GM18499 (cell line): ENCODE results near the gene NCOA4.
A peak's percentile ranks its signal among the peaks of the same experiment; 100 is the strongest.
"Not testable (repeated sequence)": the region's sequence is repeated elsewhere in the genome, so short reads cannot be mapped to it uniquely, and the experiment has no call there.

Source experiments
- ATAC-seq: cut with Tn5 transposase; IDR thresholded peaks from one replicate; pipeline ENCODE4 v1.9.1; 2021; ENCODE audit warnings: moderate number of reproducible peaks; ENCODE audit not compliant: insufficient read depth, unreplicated experiment

The NCOA4 gene

DNA sequence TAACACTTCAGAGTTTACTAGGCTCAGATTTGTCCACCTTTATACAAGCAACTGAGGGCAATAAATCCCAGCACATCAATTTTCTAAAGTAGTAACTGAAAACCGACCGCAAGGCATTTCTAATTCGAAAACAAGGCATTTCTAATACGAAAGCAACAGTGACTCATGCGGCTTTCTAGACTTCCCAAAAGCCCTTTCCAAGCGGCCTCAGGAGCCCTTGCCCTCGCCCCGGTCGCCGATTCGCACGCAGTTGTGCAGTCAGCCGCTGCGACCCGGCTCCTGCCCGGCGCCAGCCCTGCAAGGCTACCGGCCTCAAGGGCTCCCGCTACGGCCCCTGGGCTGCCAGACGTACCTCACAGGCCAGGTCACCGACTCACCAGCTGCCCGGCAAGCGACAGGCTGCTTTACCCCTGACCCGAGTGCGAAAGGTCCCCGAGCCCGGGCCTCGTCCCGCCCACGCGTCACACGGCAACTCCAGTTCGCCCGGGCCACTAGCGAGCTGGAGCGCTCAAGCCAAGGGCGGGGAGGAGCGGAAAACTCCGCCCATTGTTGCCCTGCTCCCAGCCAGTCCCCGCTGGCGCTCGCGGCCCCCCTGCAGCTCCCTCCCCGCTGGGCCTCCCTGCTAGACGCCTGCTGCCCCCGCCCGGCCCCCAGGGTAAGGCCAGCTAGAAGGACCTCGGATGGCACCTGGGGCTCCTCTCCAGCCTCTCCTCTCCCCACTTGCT, 7.3 kb downstream of the NCOA4 start:
- ATAC-seq: peak; percentile 66

- ATAC-seq: no peak
These were observed 10.1 kb downstream of the NCOA4 start for GRCh38 chr10:46020344-46020657.

DNA sequence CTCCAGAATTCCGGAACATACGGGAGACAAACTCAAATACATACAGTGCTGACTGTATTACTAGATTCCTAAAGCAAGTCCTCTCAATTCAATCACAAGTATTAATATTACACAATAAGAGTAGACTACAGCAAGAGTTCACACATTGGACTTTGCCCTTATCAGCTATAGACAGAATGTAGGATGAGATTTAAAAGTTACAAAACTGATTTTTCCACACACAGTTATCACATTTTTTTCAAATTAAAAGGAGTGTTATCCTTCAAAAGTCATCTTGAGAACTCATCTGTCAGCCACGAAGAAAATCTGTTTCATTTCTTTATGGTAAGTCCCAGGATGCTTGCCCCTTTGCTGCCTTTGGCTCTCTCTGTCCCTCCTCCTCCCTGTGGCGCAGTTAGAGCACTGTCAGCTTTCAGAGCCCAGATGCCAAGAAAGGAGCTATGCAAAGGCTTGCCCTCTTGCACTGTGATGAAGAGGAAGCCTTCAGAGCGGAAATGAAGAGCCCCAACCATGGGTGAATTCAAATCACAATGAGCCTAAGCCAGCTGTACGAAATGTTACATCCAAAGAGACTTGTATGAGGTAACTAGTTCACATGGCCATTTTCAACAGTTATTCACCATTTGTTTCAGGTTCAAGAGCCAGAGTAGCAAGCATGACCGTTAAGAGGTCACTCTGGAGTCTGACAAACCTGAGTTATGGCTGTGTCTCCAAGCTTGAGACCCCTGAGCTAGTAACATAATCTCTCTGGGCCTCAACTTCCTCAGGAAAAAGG, 10.7 kb downstream of the NCOA4 start:
- ATAC-seq: no peak

GRCh38 chr10:46019177-46019528, 11.3 kb downstream of the NCOA4 start:
- no peak for ATAC-seq

DNA sequence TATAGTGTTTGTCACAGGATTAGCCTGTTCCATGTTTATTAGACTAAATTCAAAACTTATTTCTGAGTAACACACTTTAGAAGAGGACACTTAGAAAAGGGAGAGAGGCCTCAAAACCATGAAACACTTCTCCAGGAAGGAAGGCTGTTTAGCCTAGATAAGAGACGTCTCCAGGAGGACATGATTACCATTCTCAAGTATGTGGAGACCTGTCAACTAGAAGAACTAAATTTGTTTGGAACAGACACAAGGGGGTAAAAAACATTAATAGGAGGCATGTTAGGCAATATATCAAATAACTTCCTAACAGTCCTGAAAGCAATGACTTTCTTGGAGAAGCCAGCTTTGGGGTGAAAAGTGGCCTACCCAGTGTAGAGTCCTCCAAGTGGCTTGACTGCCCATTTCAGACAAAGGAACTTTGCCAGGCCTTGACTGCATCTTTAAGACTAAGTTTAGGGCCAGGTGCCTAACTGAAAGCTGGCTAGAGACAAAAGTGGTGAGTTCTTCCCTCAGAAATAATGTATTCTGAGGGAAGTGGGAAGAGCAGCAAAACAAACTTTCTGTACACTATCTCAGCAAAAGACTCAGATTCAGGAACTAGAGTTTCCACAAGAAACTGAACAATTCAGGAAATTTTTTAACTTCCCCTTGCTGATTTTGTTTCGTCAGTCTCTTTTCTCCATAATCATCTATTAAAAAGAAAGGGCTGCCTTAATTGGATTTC, 11.8 kb downstream of the NCOA4 start:
- ATAC-seq: no peak

GRCh38 chr10:46017733-46018132, 12.7 kb downstream of the NCOA4 start:
- no peak for ATAC-seq

DNA sequence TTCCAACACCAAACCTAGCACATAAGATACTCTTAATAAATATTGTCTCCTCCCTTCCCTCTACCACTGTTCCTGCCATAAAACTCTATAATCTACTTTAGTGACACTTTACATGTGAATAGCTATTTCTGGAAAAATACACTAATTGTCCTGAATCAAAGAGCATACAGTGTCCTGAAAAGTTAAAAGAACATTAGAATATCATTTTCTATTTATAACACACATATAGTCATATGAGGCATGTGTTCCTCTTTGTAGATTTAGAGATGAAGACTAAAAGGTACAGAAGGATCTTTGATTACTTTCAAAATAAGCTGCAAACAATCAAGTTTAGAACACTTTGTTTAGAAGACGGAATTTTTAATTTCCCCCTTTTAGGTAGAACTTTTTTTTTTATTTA, 13.6 kb downstream of the NCOA4 start:
- no peak for ATAC-seq

- ATAC-seq: no peak
These were observed 14.2 kb downstream of the NCOA4 start for GRCh38 chr10:46016190-46016589.

DNA sequence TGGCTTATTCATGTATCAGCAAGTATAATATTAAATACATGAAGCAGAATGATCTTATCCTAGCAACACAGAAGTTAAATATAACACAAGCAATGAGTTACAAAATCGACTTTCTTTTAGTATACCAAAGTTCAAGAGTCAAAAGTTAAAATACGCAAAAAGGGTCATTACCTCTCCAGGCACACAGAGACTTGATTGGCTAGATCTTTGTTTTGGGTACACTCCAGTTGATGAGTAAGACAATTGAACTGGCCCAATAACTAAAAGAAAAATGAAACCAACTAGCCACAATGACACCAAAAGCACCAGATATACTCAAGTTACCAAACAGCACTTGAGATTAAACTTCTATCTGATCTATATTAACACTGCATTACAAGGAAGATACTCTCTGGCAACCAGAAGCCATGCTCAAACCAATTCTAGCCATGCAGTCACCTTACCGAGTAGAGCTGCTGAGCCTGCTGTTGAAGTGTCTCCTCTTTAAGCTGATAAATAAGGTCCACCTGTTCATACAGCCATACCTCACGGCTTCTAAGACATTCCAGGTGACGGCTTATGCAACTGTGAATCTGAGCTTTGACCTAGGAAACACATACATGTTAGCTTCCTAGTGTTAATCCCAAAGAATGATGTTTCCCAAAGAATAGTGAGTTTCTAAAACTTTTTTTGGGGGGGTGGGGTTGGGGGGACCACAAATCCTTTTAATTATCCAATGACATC, 15.6 kb downstream of the NCOA4 start:
- ATAC-seq: no peak

GRCh38 chr10:46014206-46014605, 16.2 kb downstream of the NCOA4 start:
- ATAC-seq: no peak

- ATAC-seq: no peak
These were observed 17.7 kb downstream of the NCOA4 start for GRCh38 chr10:46012746-46013145.

- no peak for ATAC-seq
These were observed 24.2 kb downstream of the NCOA4 start for GRCh38 chr10:46006219-46006618.

DNA sequence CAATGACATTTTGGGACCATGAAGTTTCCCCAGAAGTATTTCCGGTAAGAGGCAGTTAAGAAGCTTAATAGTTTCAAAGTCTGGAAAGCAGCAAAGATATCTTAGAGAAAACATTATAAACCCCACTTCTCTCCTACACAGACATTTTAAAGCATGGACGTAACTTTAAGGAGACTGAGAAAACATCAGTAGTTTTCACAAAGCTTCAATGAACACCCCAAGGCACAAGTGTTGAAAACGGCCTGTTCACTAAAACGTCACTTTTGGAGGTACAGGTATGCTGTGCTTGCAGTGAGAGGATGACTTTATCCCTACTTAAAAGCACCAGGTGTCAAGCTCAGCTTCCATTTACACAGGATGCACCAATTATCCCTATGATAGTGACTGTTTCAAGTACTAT, 25.0 kb downstream of the NCOA4 start:
- no peak for ATAC-seq

DNA sequence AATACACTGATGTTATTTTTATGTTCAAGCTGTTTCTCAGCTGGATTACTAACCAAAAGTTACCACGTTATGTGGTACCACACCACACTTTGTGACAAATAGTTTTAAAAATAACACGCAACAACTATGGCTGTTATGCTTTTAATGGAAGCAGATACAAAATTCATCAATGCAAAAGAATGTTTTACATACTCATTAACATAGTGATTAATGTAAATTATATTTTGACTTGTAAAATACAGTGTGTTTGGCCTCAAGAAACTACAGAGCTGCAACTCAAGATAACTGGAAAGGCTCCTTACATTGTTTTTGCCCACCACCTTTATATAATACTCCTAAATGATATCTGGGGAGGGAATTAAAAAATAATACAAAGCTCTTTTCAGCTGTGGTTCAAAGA, 25.5 kb downstream of the NCOA4 start:
- no peak for ATAC-seq

GRCh38 chr10:46002916-46003693, 27.3 kb downstream of the NCOA4 start:
- ATAC-seq: no peak

DNA sequence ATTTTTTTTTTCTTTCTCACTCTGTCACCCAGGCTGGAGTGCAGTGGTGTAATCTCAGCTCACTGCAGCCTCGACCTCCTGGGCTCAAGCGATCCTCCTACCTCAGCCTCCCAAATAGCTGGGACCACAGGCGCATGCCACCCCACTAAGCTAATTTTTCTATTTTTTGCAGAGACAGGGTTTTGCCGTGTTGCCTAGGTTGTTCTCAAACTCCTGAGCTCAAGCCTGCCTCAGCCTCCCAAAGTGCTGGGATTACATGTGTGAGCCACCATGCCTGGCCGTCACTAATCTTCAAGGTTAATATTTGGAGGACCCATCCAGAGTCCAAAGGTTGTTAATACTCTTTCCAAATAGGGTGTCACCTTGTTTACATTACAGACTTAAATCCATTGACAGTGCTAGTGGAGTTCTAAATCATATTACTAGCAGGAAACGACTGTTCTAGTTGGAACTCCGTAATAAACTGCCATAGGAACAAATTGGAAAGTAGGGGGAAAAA, 28.2 kb downstream of the NCOA4 start:
- ATAC-seq: not testable (repeated sequence)

DNA sequence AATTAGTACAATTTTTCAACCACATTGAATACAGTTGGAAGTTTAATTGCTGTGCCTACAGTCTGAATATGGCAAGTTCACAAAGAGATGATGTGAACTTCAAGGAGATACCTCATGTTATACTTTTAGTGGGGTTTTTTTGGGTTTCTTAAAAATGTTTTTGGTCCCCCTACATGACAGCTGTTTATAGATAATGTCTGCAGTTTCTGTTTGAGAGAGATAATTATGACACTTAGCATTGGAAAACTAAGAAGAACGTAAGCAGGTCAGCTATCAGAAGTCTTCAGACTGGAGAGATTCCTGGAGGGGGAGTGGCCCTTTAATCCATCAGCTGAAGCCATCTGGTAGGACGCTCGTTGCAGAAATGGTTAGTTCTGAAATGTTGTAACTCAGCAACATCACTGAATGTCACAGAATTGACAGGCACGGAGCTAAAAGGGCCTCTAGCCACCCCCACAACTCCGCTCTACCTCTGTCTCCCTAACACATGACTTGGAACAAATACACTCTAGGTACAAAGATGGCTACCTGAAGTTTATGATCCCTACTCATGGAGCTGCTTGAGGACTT, 29.2 kb downstream of the NCOA4 start:
- no peak for ATAC-seq

DNA sequence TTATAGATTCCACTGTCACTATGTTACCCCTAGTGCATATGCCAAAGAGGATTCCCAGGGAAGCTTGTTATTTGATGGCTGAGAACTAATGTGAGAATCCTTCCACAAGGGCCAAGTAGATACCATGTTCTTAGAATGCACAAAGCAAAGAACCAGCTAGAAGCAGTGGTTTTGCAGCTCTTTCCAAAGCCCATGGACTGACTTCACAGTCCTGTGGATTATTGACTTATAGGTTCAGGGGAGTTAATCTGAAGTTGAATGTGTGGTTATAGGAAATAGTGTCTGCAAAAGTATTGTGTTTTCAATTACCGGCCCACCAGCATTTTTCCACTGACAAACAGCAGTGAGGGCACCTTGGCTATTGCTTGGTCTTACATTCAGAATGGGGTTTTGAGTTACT, 29.9 kb downstream of the NCOA4 start:
- no peak for ATAC-seq

DNA sequence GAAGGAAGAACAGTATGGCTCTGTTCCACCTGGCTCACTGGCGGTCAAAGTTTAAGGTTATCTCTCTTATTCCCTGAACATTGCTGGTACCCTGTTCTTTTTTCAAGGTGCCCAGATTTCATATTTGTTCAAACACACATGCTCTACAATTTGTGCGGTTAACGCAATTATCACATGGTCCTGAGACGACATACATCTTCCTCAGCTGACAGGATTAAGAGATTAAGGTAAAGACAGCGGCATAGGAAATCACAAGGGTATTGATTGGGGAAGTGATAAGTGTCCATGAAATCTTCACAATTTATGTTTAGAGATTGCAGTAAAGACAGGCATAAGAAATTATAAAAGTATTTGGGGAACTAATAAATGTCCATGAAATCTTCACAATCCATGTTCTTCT, 30.5 kb downstream of the NCOA4 start:
- ATAC-seq: not testable (repeated sequence)
